Mammary epithelial cell (primary cell): ENCODE data around the gene NES.

ENCODE experiments used
- EZH2 ChIP-seq: IDR thresholded peaks from 2 replicates; pipeline ENCODE4 v1.6.1; 2012; ENCODE audit warnings: low read length, inconsistent platforms, borderline replicate concordance
- TF ChIP-seq, protein P1 (sequence below), 2 donors: IDR thresholded peaks in 1 of 2; conservative IDR thresholded peaks in 1 of 2; 2 replicates each; pipeline ENCODE4 v1.5.1; 2011 to 2012; ENCODE audit warnings: inconsistent platforms in 2 of 2, low read length in 2 of 2, mild to moderate bottlenecking in 2 of 2, control low read depth in 1 of 2, low read depth in 1 of 2; ENCODE audit not compliant: insufficient read depth in 1 of 2; ENCODE audit errors: extremely low read depth in 1 of 2

DNA sequence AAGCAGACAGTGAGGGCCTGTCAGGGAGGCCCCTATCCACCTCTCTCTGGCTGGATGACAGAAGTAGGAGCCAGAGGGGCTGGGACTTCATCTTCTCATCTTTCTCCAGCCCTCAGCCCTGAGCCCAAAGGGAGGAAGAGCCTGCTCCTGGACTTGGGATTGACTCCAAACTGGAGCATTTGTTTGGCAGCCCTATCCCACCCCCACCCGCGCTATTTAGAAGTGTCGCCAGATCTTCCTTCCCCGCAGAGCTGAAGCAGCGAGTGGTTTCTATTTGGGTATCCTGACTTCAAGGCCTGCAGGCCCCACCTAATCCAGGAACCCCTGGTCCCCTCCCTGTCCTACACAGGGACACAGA lies 9.6 kb downstream of the NES start:
- TF ChIP-seq, protein P1, sequence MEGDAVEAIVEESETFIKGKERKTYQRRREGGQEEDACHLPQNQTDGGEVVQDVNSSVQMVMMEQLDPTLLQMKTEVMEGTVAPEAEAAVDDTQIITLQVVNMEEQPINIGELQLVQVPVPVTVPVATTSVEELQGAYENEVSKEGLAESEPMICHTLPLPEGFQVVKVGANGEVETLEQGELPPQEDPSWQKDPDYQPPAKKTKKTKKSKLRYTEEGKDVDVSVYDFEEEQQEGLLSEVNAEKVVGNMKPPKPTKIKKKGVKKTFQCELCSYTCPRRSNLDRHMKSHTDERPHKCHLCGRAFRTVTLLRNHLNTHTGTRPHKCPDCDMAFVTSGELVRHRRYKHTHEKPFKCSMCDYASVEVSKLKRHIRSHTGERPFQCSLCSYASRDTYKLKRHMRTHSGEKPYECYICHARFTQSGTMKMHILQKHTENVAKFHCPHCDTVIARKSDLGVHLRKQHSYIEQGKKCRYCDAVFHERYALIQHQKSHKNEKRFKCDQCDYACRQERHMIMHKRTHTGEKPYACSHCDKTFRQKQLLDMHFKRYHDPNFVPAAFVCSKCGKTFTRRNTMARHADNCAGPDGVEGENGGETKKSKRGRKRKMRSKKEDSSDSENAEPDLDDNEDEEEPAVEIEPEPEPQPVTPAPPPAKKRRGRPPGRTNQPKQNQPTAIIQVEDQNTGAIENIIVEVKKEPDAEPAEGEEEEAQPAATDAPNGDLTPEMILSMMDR (conservative IDR thresholded peaks at IDR 0.05 in 1 of 2, IDR thresholded peaks at IDR 0.05 in 1 of 2; ENCODE audit: extremely low read depth in 1 of 2, insufficient read depth in 1 of 2, low read depth in 1 of 2, low read length in 2 of 2) = no peak
- TF ChIP-seq EZH2 = no peak
